ENCODE measurements around the gene CACNA2D1.

Gene CACNA2D1

DNA sequence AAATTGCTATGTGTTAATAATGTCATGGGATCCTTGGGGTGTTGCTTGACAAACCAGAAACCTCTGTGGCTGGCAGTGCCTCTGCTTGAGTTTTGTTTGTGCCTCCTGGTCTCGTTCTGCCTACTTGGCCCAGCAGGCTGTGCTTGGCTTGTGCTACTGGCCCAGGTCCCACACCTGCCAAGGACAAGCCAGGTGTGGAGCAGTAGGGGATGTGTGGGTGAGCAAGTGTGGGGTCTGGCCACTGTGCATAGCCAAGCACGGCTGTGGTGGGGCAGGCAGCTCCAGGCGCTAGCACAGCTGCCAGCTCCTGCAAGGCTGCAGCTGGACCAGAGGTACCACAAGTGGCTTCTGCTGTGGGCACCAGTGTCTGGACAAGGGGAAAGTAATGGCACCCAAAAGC lies 524.1 kb downstream of the CACNA2D1 start:
- TF ChIP-seq CTCF (IDR thresholded peaks at IDR 0.05) = no peak
- Histone ChIP-seq H3K4me3 (no peak overlapping the region), H3K27ac (no peak overlapping the region)
- no peak for DNase-seq (ENCODE audit: low spot score)

- H3K4me3 ChIP-seq = no peak overlapping the region
- no peak for DNase-seq (ENCODE audit: low spot score)
- H3K27ac ChIP-seq = no peak overlapping the region
- no peak for TF ChIP-seq CTCF (IDR thresholded peaks at IDR 0.05)
These were observed 535.4 kb downstream of the CACNA2D1 start for GRCh38 chr7:81908220-81908619.

DNA sequence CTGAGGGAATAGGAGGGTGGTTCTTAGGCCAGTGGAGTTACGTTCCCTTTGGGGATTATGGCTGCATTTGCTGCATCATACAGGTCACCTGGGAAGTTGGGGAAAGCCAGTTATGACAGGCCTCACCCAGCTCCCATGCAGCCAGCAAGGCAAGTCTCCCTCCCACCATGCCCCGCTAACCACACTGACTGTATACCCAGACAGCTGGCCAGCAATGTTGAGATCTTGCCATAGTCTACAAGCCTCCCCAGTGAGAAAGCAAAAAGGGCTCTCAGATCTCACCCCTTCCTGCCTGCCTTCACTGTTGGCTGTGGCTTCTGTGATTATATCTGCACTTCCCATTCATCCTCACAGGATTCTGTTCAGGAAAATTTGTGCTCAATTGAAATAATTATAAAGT lies 540.5 kb downstream of the CACNA2D1 start:
- TF ChIP-seq CTCF (IDR thresholded peaks at IDR 0.05) = no peak
- DNase-seq (ENCODE audit: low spot score) = no peak
- Histone ChIP-seq H3K27ac (no peak overlapping the region), H3K4me3 (no peak overlapping the region)

GRCh38 chr7:81902536-81902935 lies 541.0 kb downstream of the CACNA2D1 start:
- Histone ChIP-seq H3K4me3 (no peak overlapping the region), H3K27ac (no peak overlapping the region)
- TF ChIP-seq CTCF (IDR thresholded peaks at IDR 0.05) = no peak
- DNase-seq (ENCODE audit: low spot score) = no peak

Measured in coronary artery (tissue), 2 donors.